PC-3 (cell line): ENCODE measurements around the gene HMHB1. TPM values are rescaled to one million over a fixed set of nuclear protein-coding genes. Genes with fewer than 3 reads are reported as not detected.

Experiments used
- ATAC-seq: fragments of 200-7000 bp; cut with Tn5 transposase; 2 replicates; pipeline ENCODE4 v1.9.1; 2020; ENCODE audit warnings: mild to moderate bottlenecking, moderate library complexity
- Bru-seq: library from RNA; stranded (reverse); fragments of 400-500 nt; gene quantifications from one replicate; lab custom pipeline; 2021; lab: Mats Ljungman, UMichigan
- BruChase-seq, 2 experiments: library from RNA; stranded (reverse); fragments of 400-500 nt; gene quantifications; one replicate each; lab custom pipeline; 2021; lab: Mats Ljungman, UMichigan
- BruUV-seq: library from RNA; stranded (reverse); fragments of 400-500 nt; replicated peaks from 2 replicates; lab custom pipeline; 2021; lab: Mats Ljungman, UMichigan
- CTCF ChIA-PET: fragments of 300-600 bp; sonication (Branson Sonifier 250); formaldehyde crosslinking; loops from one replicate; lab custom pipeline; 2022; ENCODE audit warnings: antibody characterized with exemption; lab: Charles Lee
- POLR2A ChIA-PET: fragments of 300-600 bp; sonication (Branson Sonifier 250); formaldehyde crosslinking; loops from one replicate; lab custom pipeline; 2022; ENCODE audit warnings: antibody characterized with exemption; ENCODE audit not compliant: unreplicated experiment; lab: Charles Lee
- DNase-seq: peaks from one replicate; pipeline ENCODE4 v3.0.0-alpha.2; 2015
- H2AFZ ChIP-seq: fragments of 300-600 bp; sonication (generic); 2 replicates; pipeline ENCODE4 v1.6.0; 2016; ENCODE audit warnings: antibody characterized with exemption, low read length
- H3F3A ChIP-seq: fragments of 300-600 bp; sonication (generic); one replicate; pipeline ENCODE4 v1.6.0; 2017; ENCODE audit warnings: antibody characterized with exemption, low read length, control low read depth, mild to moderate bottlenecking; ENCODE audit not compliant: unreplicated experiment
- H3K27ac ChIP-seq: fragments of 300-600 bp; sonication (generic); 2 replicates; pipeline ENCODE4 v1.5.1; 2016; ENCODE audit warnings: mild to moderate bottlenecking, low read length
- H3K27me3 ChIP-seq: fragments of 300-600 bp; sonication (generic); 2 replicates; pipeline ENCODE4 v1.6.1; 2016; ENCODE audit warnings: low read length, mixed read lengths
- H3K36me3 ChIP-seq: fragments of 300-600 bp; sonication (generic); 2 replicates; pipeline ENCODE4 v1.6.1; 2016; ENCODE audit warnings: low read depth, mixed run types, low read length, mixed read lengths
- H3K4me1 ChIP-seq: fragments of 300-600 bp; sonication (generic); 2 replicates; pipeline ENCODE4 v1.5.1; 2016; ENCODE audit warnings: low read length; ENCODE audit not compliant: insufficient read depth
- H3K4me2 ChIP-seq: fragments of 300-600 bp; sonication (generic); 2 replicates; pipeline ENCODE4 v1.6.0; 2016; ENCODE audit warnings: low read length
- H3K4me3 ChIP-seq: fragments of 300-600 bp; sonication (generic); 2 replicates; pipeline ENCODE4 v1.5.1; 2016; ENCODE audit warnings: mild to moderate bottlenecking, low read length, mixed read lengths
- H3K79me2 ChIP-seq: fragments of 300-600 bp; sonication (generic); 2 replicates; pipeline ENCODE4 v1.6.1; 2017; ENCODE audit warnings: low read length, mixed read lengths
- H3K9ac ChIP-seq: fragments of 300-600 bp; sonication (generic); 2 replicates; pipeline ENCODE4 v1.6.0; 2016; ENCODE audit warnings: mild to moderate bottlenecking, low read length
- H3K9me2 ChIP-seq: fragments of 300-600 bp; sonication (generic); replicated peaks from 2 replicates; pipeline ENCODE4 v1.6.1; 2016; ENCODE audit warnings: mixed run types, low read length, mixed read lengths
- H3K9me3 ChIP-seq: fragments of 300-600 bp; sonication (generic); 2 replicates; pipeline ENCODE4 v1.6.1; 2016; ENCODE audit warnings: low read length, mixed read lengths
- H4K20me1 ChIP-seq: fragments of 300-600 bp; sonication (generic); 2 replicates; pipeline ENCODE4 v1.6.1; 2016; ENCODE audit warnings: low read length, mixed read lengths
- EZH2 ChIP-seq: fragments of 300-600 bp; sonication (generic); IDR thresholded peaks from one replicate; pipeline ENCODE4 v1.6.1; 2017; ENCODE audit warnings: antibody characterized with exemption, mild to moderate bottlenecking, low read length; ENCODE audit not compliant: unreplicated experiment
- EZH2phosphoT487 ChIP-seq: fragments of 300-600 bp; sonication (generic); IDR thresholded peaks from 2 replicates; pipeline ENCODE4 v1.6.1; 2018; ENCODE audit warnings: mild to moderate bottlenecking, antibody characterized with exemption, low read length, borderline replicate concordance
- intact Hi-C: fragments of 100-400 bp; cut with micrococcal nuclease; formaldehyde crosslinking; loops from 2 replicates; pipeline ENCODE4 v1.9.0; 2023
- long read RNA-seq: library from polyadenylated mRNA; unstranded; transcript quantifications from one replicate; pipeline ENCODE4 v2.0.0, GENCODE V29; 2021; ENCODE audit not compliant: unreplicated experiment
- total RNA-seq: library from RNA; depleted of rRNA; stranded (reverse); fragments of >200 nt; gene quantifications from 2 replicates; pipeline ENCODE4 v1.2.3, GENCODE V29; 2014; rRNA removed
- TF ChIP-seq, protein P1 (sequence below): fragments of 300-600 bp; sonication (generic); conservative IDR thresholded peaks from 2 replicates; pipeline ENCODE4 v1.5.1; 2017; ENCODE audit warnings: antibody characterized with exemption, low read depth, mild to moderate bottlenecking, low read length

The HMHB1 gene
- total RNA-seq (not detected in 2 replicates), Bru-seq, nascent RNA (not detected), BruChase-seq, experiment 1, labeled RNA remaining after a 6-hour chase (not detected), BruChase-seq, experiment 2, labeled RNA remaining after a 2-hour chase (not detected)
- long read RNA-seq = 0 reads

GRCh38 chr5:143812085-143812705 is at the start of gene HMHB1:
Gene HMHB1, plus strand, starts transcription at chr5:143812161.
- BruUV-seq = no TSS peak
- H3K4me2 ChIP-seq = no peak within 1 kb of the TSS
- H3K27me3 ChIP-seq = no peaks in the 10 kb centered on the region
- no peaks in the 10 kb centered on the region for H3F3A ChIP-seq
- H3K79me2 ChIP-seq = no peaks in the 10 kb centered on the region
- H4K20me1 ChIP-seq = no peaks in the 10 kb centered on the region
- no peaks in the 10 kb centered on the region for H3K9me3 ChIP-seq
- H3K27ac ChIP-seq = no peak within 1 kb of the TSS
- POLR2A ChIA-PET = no interaction called here
- no peaks in the 10 kb centered on the region for H3K9me2 ChIP-seq
- no peak for DNase-seq
- no peak within 1 kb of the TSS for H3K4me3 ChIP-seq
- no peak for TF ChIP-seq EZH2
- no peak for TF ChIP-seq EZH2phosphoT487
- TF ChIP-seq, protein P1, sequence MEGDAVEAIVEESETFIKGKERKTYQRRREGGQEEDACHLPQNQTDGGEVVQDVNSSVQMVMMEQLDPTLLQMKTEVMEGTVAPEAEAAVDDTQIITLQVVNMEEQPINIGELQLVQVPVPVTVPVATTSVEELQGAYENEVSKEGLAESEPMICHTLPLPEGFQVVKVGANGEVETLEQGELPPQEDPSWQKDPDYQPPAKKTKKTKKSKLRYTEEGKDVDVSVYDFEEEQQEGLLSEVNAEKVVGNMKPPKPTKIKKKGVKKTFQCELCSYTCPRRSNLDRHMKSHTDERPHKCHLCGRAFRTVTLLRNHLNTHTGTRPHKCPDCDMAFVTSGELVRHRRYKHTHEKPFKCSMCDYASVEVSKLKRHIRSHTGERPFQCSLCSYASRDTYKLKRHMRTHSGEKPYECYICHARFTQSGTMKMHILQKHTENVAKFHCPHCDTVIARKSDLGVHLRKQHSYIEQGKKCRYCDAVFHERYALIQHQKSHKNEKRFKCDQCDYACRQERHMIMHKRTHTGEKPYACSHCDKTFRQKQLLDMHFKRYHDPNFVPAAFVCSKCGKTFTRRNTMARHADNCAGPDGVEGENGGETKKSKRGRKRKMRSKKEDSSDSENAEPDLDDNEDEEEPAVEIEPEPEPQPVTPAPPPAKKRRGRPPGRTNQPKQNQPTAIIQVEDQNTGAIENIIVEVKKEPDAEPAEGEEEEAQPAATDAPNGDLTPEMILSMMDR = no peak
- H3K4me1 ChIP-seq = no peaks in the 10 kb centered on the region
- CTCF ChIA-PET = no interaction called here
- intact Hi-C loops = no loop called here
- H2AFZ ChIP-seq = no peak within 1 kb of the TSS
- no peak within 1 kb of the TSS for H3K9ac ChIP-seq
- ATAC-seq = no peak
- no peaks in the 10 kb centered on the region for H3K36me3 ChIP-seq

DNA sequence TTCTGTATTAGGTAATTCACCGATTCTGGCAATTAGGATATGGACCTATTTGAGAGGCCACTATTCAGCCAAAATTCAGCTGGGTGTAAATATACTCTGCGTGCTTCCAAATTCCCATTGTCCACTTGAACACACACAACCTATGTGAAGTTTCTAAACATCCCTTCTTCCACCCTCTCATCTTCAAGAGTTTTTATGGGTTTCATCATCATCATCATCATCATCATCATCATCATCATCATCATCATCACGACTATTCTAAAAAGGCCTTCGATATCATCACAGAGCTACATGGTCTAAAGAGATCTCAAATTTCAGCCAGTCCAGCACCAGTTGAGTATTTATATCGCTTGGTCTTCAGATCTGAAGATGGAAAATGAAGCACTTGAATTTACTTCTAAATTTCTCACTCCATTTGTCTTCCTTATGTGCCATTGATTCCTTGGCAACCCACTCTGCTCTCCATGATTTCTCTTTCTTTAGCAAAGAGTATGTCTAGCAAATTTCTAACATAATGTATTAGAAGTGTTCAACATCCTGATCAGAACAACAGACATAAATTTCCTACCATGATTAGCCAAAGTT is 49.2 kb upstream of the HMHB1 start:
- POLR2A ChIA-PET = no interaction called here
- no peaks in the 10 kb centered on the region for H4K20me1 ChIP-seq
- no peaks in the 10 kb centered on the region for H3K36me3 ChIP-seq
- no peaks in the 10 kb centered on the region for H3K79me2 ChIP-seq
- CTCF ChIA-PET = no interaction called here
- intact Hi-C loops = no loop called here
- no peak overlapping the region for H3K9ac ChIP-seq
- H3K4me2 ChIP-seq = no peak overlapping the region
- H3K9me2 ChIP-seq = no peaks in the 10 kb centered on the region
- TF ChIP-seq EZH2phosphoT487 = no peak
- TF ChIP-seq EZH2 = no peak
- TF ChIP-seq, protein P1 = no peak
- H3K4me3 ChIP-seq = no peak overlapping the region
- H2AFZ ChIP-seq = no peak overlapping the region
- no peak overlapping the region for H3K27ac ChIP-seq
- H3K27me3 ChIP-seq = no peaks in the 10 kb centered on the region
- no peaks in the 10 kb centered on the region for H3F3A ChIP-seq
- no peak for DNase-seq
- H3K9me3 ChIP-seq = no peaks in the 10 kb centered on the region
- BruUV-seq = no TSS peak
- no peak for ATAC-seq
- no peaks in the 10 kb centered on the region for H3K4me1 ChIP-seq

DNA sequence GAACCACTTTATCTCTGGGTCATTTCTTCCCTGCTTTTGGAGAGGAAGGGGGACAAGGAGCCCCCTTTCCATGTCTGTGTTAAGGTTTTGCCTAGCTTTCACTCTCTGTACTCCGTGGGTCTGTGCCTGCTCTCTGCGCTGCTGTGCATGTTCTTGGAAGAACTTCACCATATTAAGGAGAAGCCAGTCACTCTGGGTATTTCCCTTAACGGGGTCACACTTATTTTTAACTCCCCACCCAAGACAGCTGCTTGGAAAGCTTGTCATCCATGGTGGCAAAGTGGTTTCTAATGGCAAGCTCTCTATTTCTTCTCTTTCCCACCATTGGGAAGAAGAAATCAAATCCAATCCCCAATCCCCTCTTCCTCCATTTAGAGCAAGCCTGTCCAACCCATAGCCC is 44.8 kb upstream of the HMHB1 start:
- Histone ChIP-seq H3K4me1 (no peaks in the 10 kb centered on the region), H3K9ac (no peak overlapping the region), H3K79me2 (no peaks in the 10 kb centered on the region), H3K4me2 (no peak overlapping the region), H2AFZ (no peak overlapping the region), H3K9me3 (no peaks in the 10 kb centered on the region), H3K27me3 (no peaks in the 10 kb centered on the region), H3K4me3 (no peak overlapping the region), H3K27ac (no peak overlapping the region), H3K9me2 (no peaks in the 10 kb centered on the region), H3F3A (no peaks in the 10 kb centered on the region), H3K36me3 (no peaks in the 10 kb centered on the region), H4K20me1 (no peaks in the 10 kb centered on the region)
- TF ChIP-seq, protein P1 = no peak
- TF ChIP-seq EZH2phosphoT487 (no peak), EZH2 (no peak)
- no TSS peak for BruUV-seq
- POLR2A ChIA-PET = no interaction called here
- DNase-seq (no peak), ATAC-seq (no peak)
- CTCF ChIA-PET = no interaction called here
- intact Hi-C loops = no loop called here
